ENCODE measurements around the gene HOXB9. TPM values are rescaled to one million over a fixed set of nuclear protein-coding genes. Genes with fewer than 3 reads are reported as not detected.

HOXB9 gene
- total and polyA plus RNA-seq, 2 experiments from 2014 or later = not detected

GRCh38 chr17:48595278-48595999, 30.7 kb downstream of the HOXB9 start:
- H3K27me3 ChIP-seq = peaks cover 100% of the 10 kb centered on the region
- H3K36me3 ChIP-seq = no peaks in the 10 kb centered on the region
- H3K4me1 ChIP-seq (ENCODE audit: low read depth) = no peaks in the 10 kb centered on the region

GRCh38 chr17:48594538-48595277, 31.4 kb downstream of the HOXB9 start:
- Histone ChIP-seq H3K4me3 (no peak overlapping the region), H3K9me3 (ENCODE audit: low read depth) (no peaks in the 10 kb centered on the region), H3K27me3 (peaks cover 100% of the 10 kb centered on the region), H3K36me3 (no peaks in the 10 kb centered on the region), H3K4me1 (ENCODE audit: low read depth) (no peaks in the 10 kb centered on the region), H3K27ac (no peak overlapping the region)
- no peak for DNase-seq (ENCODE audit: low read depth in 1 of 2, low spot score in 1 of 2)
- TF ChIP-seq, protein P1, sequence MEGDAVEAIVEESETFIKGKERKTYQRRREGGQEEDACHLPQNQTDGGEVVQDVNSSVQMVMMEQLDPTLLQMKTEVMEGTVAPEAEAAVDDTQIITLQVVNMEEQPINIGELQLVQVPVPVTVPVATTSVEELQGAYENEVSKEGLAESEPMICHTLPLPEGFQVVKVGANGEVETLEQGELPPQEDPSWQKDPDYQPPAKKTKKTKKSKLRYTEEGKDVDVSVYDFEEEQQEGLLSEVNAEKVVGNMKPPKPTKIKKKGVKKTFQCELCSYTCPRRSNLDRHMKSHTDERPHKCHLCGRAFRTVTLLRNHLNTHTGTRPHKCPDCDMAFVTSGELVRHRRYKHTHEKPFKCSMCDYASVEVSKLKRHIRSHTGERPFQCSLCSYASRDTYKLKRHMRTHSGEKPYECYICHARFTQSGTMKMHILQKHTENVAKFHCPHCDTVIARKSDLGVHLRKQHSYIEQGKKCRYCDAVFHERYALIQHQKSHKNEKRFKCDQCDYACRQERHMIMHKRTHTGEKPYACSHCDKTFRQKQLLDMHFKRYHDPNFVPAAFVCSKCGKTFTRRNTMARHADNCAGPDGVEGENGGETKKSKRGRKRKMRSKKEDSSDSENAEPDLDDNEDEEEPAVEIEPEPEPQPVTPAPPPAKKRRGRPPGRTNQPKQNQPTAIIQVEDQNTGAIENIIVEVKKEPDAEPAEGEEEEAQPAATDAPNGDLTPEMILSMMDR (IDR thresholded peaks at IDR 0.05; ENCODE audit: low read depth, low read length) = no peak

More at GRCh38 chr17:48595278-48595999, 30.7 kb downstream of the HOXB9 start:
- H3K9me3 ChIP-seq (ENCODE audit: low read depth) = no peaks in the 10 kb centered on the region
- no peak overlapping the region for H3K27ac ChIP-seq
- H3K4me3 ChIP-seq = no peak overlapping the region
- DNase-seq (ENCODE audit: low read depth in 1 of 2, low spot score in 1 of 2) = no peak
- TF ChIP-seq, protein P1 (IDR thresholded peaks at IDR 0.05; ENCODE audit: low read depth, low read length) = no peak

DNA sequence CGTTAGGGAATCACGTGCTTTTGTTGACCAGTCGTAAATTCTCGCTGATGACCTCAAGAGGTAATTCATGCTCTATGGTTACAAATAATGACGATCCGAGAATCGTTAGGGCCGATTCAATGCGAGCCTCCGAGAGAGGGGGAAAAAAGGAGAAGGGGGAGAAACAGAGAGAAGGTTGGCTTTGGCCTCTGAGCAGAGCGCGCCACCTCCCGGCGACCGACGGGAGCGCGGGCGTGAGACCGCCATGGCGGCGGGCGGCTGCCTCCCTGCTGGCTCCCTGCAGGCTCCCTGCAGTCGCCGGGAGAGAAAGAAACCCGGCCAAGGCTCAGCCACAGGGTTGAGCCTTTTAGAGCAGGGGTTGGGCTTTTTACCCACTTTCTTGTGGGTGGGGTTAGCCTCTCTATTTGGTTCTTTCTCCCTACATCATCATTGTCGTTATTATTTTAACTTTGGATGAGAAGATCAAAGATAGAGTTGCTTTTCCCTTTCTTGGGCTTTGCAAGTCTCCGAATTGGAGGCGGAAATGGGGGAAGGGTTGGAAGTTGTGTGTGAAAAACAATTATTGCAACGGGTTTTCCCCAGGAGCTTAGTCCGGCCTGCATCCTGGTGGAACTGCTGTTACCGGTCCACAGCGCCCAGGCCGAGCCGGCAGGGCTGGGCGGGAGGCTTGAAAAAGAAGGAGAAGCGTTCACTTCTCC, 32.2 kb downstream of the HOXB9 start:
- TF ChIP-seq, protein P1 (IDR thresholded peaks at IDR 0.05; ENCODE audit: low read depth, low read length) = peak; percentile 90
- no peaks in the 10 kb centered on the region for H3K4me1 ChIP-seq (ENCODE audit: low read depth)
- H3K27me3 ChIP-seq = peaks cover 100% of the 10 kb centered on the region
- DNase-seq (ENCODE audit: low read depth in 1 of 2, low spot score in 1 of 2) = peak; percentile 75 to 80
- peak overlapping the region; percentile 26 for H3K4me3 ChIP-seq
- no peak overlapping the region for H3K27ac ChIP-seq
- no peaks in the 10 kb centered on the region for H3K9me3 ChIP-seq (ENCODE audit: low read depth)
- no peaks in the 10 kb centered on the region for H3K36me3 ChIP-seq

DNA sequence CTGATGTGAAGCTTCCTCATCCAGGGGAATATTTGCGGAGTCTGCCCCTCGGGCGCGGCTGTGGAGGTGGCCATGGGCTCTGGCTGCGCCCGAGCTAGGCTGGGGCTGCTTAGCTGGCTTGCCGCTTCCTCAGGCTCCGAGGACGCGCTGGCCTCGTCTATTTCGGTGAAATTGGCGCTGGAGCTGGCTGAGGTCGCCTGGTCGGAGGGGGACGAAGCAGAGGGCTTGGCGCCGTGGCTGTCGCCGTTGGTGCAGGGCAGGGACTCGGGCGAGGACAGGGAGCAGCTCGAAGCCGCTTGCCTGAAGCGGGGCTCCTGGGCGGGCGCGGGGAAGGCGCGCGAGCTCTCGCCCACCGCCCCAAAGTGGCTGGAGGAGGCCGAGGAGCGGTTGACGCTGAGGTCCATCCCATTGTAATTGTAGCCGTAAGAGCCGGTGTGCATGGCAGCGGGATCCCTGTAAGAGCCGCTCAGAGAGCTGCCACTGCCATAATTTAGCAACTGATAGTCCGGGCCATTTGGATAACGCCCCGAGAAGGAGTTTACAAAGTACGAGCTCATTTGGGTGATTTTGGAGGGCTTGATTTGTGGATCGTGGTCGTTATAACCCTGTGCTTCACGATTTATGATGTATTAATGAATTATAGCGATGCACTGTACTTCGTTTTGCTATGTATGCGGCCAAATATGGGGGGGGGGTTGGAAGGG, 32.9 kb downstream of the HOXB9 start, which contains the start of gene HOXB5:
TSS of gene HOXB5 (minus strand) at position 654 of the 704 bp plus-strand sequence. CDS start at position 557, 97 bp downstream.
- peak in 1 of 2 donors; percentile 58 for DNase-seq (ENCODE audit: low read depth in 1 of 2, low spot score in 1 of 2)
- no peaks in the 10 kb centered on the region for H3K4me1 ChIP-seq (ENCODE audit: low read depth)
- TF ChIP-seq, protein P1 (IDR thresholded peaks at IDR 0.05; ENCODE audit: low read depth, low read length) = no peak
- no peak within 1 kb of the TSS for H3K27ac ChIP-seq
- no peaks in the 10 kb centered on the region for H3K9me3 ChIP-seq (ENCODE audit: low read depth)
- H3K36me3 ChIP-seq = no peaks in the 10 kb centered on the region
- H3K27me3 ChIP-seq = peaks cover 100% of the 10 kb centered on the region
- H3K4me3 ChIP-seq = peak within 1 kb of the TSS; percentile 26

DNA sequence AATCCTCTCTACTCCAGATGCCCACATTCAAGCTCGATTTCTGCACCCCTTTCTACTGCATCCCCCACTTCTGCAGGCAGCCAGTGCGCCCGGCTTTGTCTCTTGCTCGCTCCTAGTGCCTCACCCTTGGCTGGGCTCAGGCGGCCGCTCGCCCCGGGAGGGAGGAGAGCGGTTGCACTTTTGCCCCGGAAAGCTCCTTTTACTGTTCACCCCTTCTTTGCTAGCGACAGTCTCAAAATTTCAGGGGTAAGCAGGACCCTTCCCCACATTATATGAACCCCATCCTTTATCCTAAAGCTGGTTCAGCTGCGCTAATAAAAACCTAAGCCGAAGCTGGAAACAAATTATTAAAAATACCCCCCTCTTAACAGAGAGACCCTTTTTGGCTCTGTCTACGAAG, 33.6 kb downstream of the HOXB9 start:
- H3K36me3 ChIP-seq = no peaks in the 10 kb centered on the region
- H3K27me3 ChIP-seq = peaks cover 100% of the 10 kb centered on the region
- no peaks in the 10 kb centered on the region for H3K4me1 ChIP-seq (ENCODE audit: low read depth)
- TF ChIP-seq, protein P1 (IDR thresholded peaks at IDR 0.05; ENCODE audit: low read depth, low read length) = no peak
- DNase-seq (ENCODE audit: low read depth in 1 of 2, low spot score in 1 of 2) = no peak
- peak overlapping the region; percentile 26 for H3K4me3 ChIP-seq
- no peak overlapping the region for H3K27ac ChIP-seq
- no peaks in the 10 kb centered on the region for H3K9me3 ChIP-seq (ENCODE audit: low read depth)

All from cardiac muscle cell (in vitro differentiated cells and primary cell).